ENCODE data around the gene RAB22A. TPM values are rescaled to one million over a fixed set of nuclear protein-coding genes. Genes with fewer than 3 reads are reported as not detected.

The RAB22A gene
- total and polyA plus RNA-seq, 2 donors (not counting 1 experiment from before 2014, with no cell fraction given): 13.7 to 20.6 TPM

GRCh38 chr20:58388882-58389323 lies 79.4 kb downstream of the RAB22A start, which contains the start of gene VAPB:
TSS of gene VAPB (plus strand) at chr20:58389229. CDS start at chr20:58389460, 231 bp downstream.
- DNase-seq (ENCODE audit: low read depth in 2 of 2): peak; percentile 92 to 96
- peak within 1 kb of the TSS; percentile 60 to 94 (median 88) for H3K4me3 ChIP-seq (replicated peaks in 1 of 4; ENCODE audit: control extremely low read depth in 1 of 4, insufficient read depth in 1 of 4, low read depth in 3 of 4, low read length in 4 of 4)
- H4K20me1 ChIP-seq (ENCODE audit: control insufficient read depth, extremely low read depth, insufficient read depth, low read length): no peaks in the 10 kb centered on the region
- H3K4me1 ChIP-seq (ENCODE audit: control insufficient read depth, extremely low read depth, insufficient read depth, low read length): no peaks in the 10 kb centered on the region
- peaks cover 47% of the 10 kb centered on the region for H3K79me2 ChIP-seq (ENCODE audit: control insufficient read depth, insufficient read depth, low read length)
- H3K36me3 ChIP-seq (ENCODE audit: control insufficient read depth, insufficient read depth, low read length): peaks cover 2% of the 10 kb centered on the region
- H3K4me2 ChIP-seq (ENCODE audit: extremely low read depth, insufficient read depth, low read length): peak within 1 kb of the TSS; percentile 97
- H3K9ac ChIP-seq (ENCODE audit: insufficient read depth, low read length): peak within 1 kb of the TSS; percentile 97
- TF ChIP-seq, protein P1, sequence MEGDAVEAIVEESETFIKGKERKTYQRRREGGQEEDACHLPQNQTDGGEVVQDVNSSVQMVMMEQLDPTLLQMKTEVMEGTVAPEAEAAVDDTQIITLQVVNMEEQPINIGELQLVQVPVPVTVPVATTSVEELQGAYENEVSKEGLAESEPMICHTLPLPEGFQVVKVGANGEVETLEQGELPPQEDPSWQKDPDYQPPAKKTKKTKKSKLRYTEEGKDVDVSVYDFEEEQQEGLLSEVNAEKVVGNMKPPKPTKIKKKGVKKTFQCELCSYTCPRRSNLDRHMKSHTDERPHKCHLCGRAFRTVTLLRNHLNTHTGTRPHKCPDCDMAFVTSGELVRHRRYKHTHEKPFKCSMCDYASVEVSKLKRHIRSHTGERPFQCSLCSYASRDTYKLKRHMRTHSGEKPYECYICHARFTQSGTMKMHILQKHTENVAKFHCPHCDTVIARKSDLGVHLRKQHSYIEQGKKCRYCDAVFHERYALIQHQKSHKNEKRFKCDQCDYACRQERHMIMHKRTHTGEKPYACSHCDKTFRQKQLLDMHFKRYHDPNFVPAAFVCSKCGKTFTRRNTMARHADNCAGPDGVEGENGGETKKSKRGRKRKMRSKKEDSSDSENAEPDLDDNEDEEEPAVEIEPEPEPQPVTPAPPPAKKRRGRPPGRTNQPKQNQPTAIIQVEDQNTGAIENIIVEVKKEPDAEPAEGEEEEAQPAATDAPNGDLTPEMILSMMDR (conservative IDR thresholded peaks at IDR 0.05 in 1 of 2, IDR thresholded peaks at IDR 0.05 in 1 of 2; ENCODE audit: low read depth in 1 of 2, low read length in 2 of 2): no peak
- no peak for TF ChIP-seq EZH2 (IDR thresholded peaks at IDR 0.05; ENCODE audit: low read length, missing control alignments)
- peak within 1 kb of the TSS; percentile 58 for H2AFZ ChIP-seq (ENCODE audit: low read length)
- H3K27me3 ChIP-seq (ENCODE audit: control insufficient read depth, insufficient read depth, low read length): no peaks in the 10 kb centered on the region
- H3K9me3 ChIP-seq (ENCODE audit: control insufficient read depth, insufficient read depth, low read depth, low read length): no peaks in the 10 kb centered on the region
- H3K27ac ChIP-seq (ENCODE audit: insufficient read depth, low read length): peak within 1 kb of the TSS; percentile 95

GRCh38 chr20:58389324-58389967 lies 79.9 kb downstream of the RAB22A start:
- peak overlapping the region; percentile 95 for H3K27ac ChIP-seq (ENCODE audit: insufficient read depth, low read length)
- H3K4me1 ChIP-seq (ENCODE audit: control insufficient read depth, extremely low read depth, insufficient read depth, low read length): no peaks in the 10 kb centered on the region
- H3K36me3 ChIP-seq (ENCODE audit: control insufficient read depth, insufficient read depth, low read length): peaks cover 2% of the 10 kb centered on the region
- no peaks in the 10 kb centered on the region for H3K9me3 ChIP-seq (ENCODE audit: control insufficient read depth, insufficient read depth, low read depth, low read length)
- TF ChIP-seq, protein P1 (conservative IDR thresholded peaks at IDR 0.05 in 1 of 2, IDR thresholded peaks at IDR 0.05 in 1 of 2; ENCODE audit: low read depth in 1 of 2, low read length in 2 of 2): no peak
- no peak for TF ChIP-seq EZH2 (IDR thresholded peaks at IDR 0.05; ENCODE audit: low read length, missing control alignments)
- H3K79me2 ChIP-seq (ENCODE audit: control insufficient read depth, insufficient read depth, low read length): peaks cover 52% of the 10 kb centered on the region
- no peaks in the 10 kb centered on the region for H4K20me1 ChIP-seq (ENCODE audit: control insufficient read depth, extremely low read depth, insufficient read depth, low read length)
- no peaks in the 10 kb centered on the region for H3K27me3 ChIP-seq (ENCODE audit: control insufficient read depth, insufficient read depth, low read length)
- H3K4me2 ChIP-seq (ENCODE audit: extremely low read depth, insufficient read depth, low read length): peak overlapping the region; percentile 97
- H3K4me3 ChIP-seq (replicated peaks in 1 of 4; ENCODE audit: control extremely low read depth in 1 of 4, insufficient read depth in 1 of 4, low read depth in 3 of 4, low read length in 4 of 4): peak overlapping the region; percentile 60 to 94 (median 88)
- peak overlapping the region; percentile 58 for H2AFZ ChIP-seq (ENCODE audit: low read length)
- peak; percentile 31 to 43 for DNase-seq (ENCODE audit: low read depth in 2 of 2)
- H3K9ac ChIP-seq (ENCODE audit: insufficient read depth, low read length): peak overlapping the region; percentile 97

DNA sequence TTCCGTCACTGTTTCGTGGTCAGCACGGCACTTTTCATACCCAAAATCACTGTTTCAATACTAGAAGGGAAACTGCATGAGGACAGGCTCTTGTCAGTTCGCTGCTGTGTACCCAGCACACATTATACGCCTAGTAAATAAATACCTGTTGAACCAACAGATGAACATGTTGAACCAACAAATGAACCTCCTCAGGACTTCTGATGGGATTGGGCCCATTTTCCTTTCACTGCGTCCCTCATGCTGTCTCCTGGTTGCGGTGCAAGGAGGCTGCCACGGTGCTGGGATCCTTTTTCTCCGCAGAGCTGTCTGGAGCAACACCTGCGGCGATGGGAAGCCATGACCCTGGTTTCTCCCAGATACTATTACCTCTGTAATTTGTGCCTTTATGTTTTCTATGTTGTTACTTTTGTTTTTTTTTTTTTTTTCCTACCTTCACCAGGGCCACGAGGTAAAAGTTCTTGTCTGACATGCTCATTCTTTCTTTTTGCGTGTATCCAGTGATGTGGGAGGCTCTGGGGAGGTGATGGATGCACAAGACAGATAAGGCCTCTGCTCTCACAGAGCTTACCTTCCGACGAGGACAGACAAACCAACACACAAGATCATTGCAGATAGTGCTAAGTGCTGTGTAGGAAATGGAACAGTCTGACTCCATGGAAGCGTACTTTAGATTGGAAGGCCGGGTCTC lies 80.6 kb downstream of the RAB22A start:
- Histone ChIP-seq H3K4me2 (ENCODE audit: extremely low read depth, insufficient read depth, low read length) (peak overlapping the region; percentile 97), H3K27me3 (ENCODE audit: control insufficient read depth, insufficient read depth, low read length) (no peaks in the 10 kb centered on the region), H3K79me2 (ENCODE audit: control insufficient read depth, insufficient read depth, low read length) (peaks cover 58% of the 10 kb centered on the region), H3K4me3 (replicated peaks in 1 of 4; ENCODE audit: control extremely low read depth in 1 of 4, insufficient read depth in 1 of 4, low read depth in 3 of 4, low read length in 4 of 4) (peak overlapping the region; percentile 60 to 94 (median 88)), H2AFZ (ENCODE audit: low read length) (peak overlapping the region; percentile 58), H3K9me3 (ENCODE audit: control insufficient read depth, insufficient read depth, low read depth, low read length) (no peaks in the 10 kb centered on the region), H4K20me1 (ENCODE audit: control insufficient read depth, extremely low read depth, insufficient read depth, low read length) (no peaks in the 10 kb centered on the region), H3K36me3 (ENCODE audit: control insufficient read depth, insufficient read depth, low read length) (peaks cover 2% of the 10 kb centered on the region), H3K27ac (ENCODE audit: insufficient read depth, low read length) (peak overlapping the region; percentile 95), H3K4me1 (ENCODE audit: control insufficient read depth, extremely low read depth, insufficient read depth, low read length) (no peaks in the 10 kb centered on the region), H3K9ac (ENCODE audit: insufficient read depth, low read length) (peak overlapping the region; percentile 97)
- DNase-seq (ENCODE audit: low read depth in 2 of 2): no peak
- TF ChIP-seq, protein P1 (conservative IDR thresholded peaks at IDR 0.05 in 1 of 2, IDR thresholded peaks at IDR 0.05 in 1 of 2; ENCODE audit: low read depth in 1 of 2, low read length in 2 of 2): no peak
- TF ChIP-seq EZH2 (IDR thresholded peaks at IDR 0.05; ENCODE audit: low read length, missing control alignments): no peak
